SU-DHL-6 (cell line): Measurements from ENCODE around the gene GATC.

Experiments used
- CTCF ChIP-seq: fragments of 200-600 bp; sonication (generic); IDR thresholded peaks from one replicate; pipeline ENCODE4 v1.5.1; 2017; ENCODE audit warnings: antibody characterized with exemption, mild to moderate bottlenecking, low read length, moderate library complexity; ENCODE audit not compliant: insufficient read depth, poor library complexity, severe bottlenecking
- EZH2phosphoT487 ChIP-seq: fragments of 200-600 bp; sonication (generic), shearing (Covaris generic); conservative IDR thresholded peaks from 2 replicates; pipeline ENCODE4 v1.6.1; 2018; ENCODE audit warnings: mild to moderate bottlenecking, antibody characterized with exemption, low read length, moderate library complexity, mixed read lengths

DNA sequence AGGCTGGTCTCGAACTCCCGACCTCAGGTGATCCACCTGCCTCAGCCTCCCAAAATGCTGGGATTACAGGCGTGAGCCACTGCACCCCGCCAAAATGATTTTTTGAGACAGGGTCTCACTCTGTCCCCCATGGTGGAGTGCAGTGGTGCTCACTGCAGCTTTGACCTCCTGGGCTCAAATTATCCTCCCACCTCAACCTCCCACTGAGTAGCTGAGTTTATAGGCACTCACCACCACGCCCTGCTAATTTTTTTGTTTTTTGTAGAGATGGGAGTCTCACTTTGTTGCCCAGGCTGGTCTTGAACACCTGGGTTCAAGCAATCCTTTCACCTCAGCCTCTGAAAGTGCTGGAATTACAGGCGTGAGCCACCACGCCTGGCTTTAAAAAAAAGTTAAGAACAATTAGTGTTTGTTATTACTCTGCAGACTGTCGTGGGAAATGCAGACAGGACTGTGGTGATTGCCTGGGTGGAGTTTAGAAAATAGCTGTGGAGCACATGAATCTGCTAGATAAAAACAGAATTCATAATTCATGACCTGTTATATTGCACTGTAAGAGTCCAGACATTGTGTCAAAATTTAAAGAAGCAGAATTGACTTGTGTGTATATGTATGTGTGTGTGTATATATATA lies 17.5 kb upstream of the GATC start:
- TF ChIP-seq CTCF (no peak), EZH2phosphoT487 (no peak)
